Measurements from ENCODE around the gene SH2B3. TPM values are rescaled to one million over a fixed set of nuclear protein-coding genes. Genes with fewer than 3 reads are reported as not detected.

Gene SH2B3
- total RNA-seq, 1 experiment from 2014 or later: 40.3 TPM

GRCh38 chr12:111393700-111394300, 11.9 kb upstream of the SH2B3 start:
- H3K18ac ChIP-seq (ENCODE audit: insufficient read length, low read depth, low read length): no peak overlapping the region
- no peaks in the 10 kb centered on the region for H3K27me3 ChIP-seq (ENCODE audit: insufficient read depth, low read length)
- H3T11ph ChIP-seq (ENCODE audit: low read length): no peak overlapping the region
- no peaks in the 10 kb centered on the region for H3K79me1 ChIP-seq (ENCODE audit: insufficient read depth, low read depth, low read length, poor library complexity, severe bottlenecking)
- H2BK20ac ChIP-seq (ENCODE audit: low read depth, low read length, poor library complexity, severe bottlenecking): no peak overlapping the region
- WGBS (ENCODE audit: extremely low coverage, insufficient read length, low lambda C conversion rate): no CpG with 5 or more reads among the region's 8 CpGs
- no peak overlapping the region for H2BK5ac ChIP-seq (ENCODE audit: insufficient read length, low read length)
- Mint-ChIP-seq H3K27me3 (ENCODE audit: low read depth) (peaks cover 1% of the 10 kb centered on the region; the same call in 1 of the 2 replicates), H3K9me3 (no peaks in the 10 kb centered on the region), H3K4me1 (peaks cover 0 to 2% of the 10 kb centered on the region in 2 experiments; a peak in 1 of 4 replicates), H3K27ac (0 out of 7 replicates have a peak overlapping the region, but pooled peaks of 1 of the 3 experiments have one; percentile 61), H3K36me3 (ENCODE audit: insufficient read depth in 1 of 3, low read depth in 3 of 3) (no peaks in the 10 kb centered on the region), H3K4me3 (no peak overlapping the region)
- TF ChIP-seq CTCF (conservative IDR thresholded peaks at IDR 0.05): no peak
- no peaks in the 10 kb centered on the region for H3K79me2 ChIP-seq (ENCODE audit: insufficient read depth, low read length)
- no peak overlapping the region for H4K91ac ChIP-seq (ENCODE audit: insufficient read length, low read depth, low read length)
- H2BK12ac ChIP-seq (ENCODE audit: insufficient read length, low read depth, low read length): no peak overlapping the region
- H2AK5ac ChIP-seq (ENCODE audit: insufficient read length, low read length): no peak overlapping the region
- H4K5ac ChIP-seq (ENCODE audit: insufficient read length, low read depth, low read length): no peak overlapping the region
- no peak overlapping the region for H3K14ac ChIP-seq (ENCODE audit: insufficient read depth, low read length)
- no peak overlapping the region for H3K23ac ChIP-seq (ENCODE audit: insufficient read length, low read depth, low read length)
- no peak overlapping the region for H4K8ac ChIP-seq (replicated peaks; ENCODE audit: insufficient read length, low read depth, low read length)
- no peak overlapping the region for H3K4me2 ChIP-seq (ENCODE audit: insufficient read depth, insufficient read length, low read length)
- no peak for DNase-seq
- H3K4ac ChIP-seq (ENCODE audit: low read depth, low read length): no peak overlapping the region
- no peak overlapping the region for H2BK120ac ChIP-seq (ENCODE audit: low read depth, low read length, poor library complexity, severe bottlenecking)
- H3K4me1 ChIP-seq (ENCODE audit: insufficient read depth, low read length): no peaks in the 10 kb centered on the region
- H2BK15ac ChIP-seq (ENCODE audit: low read depth, low read length): no peak overlapping the region
- no peaks in the 10 kb centered on the region for H3K9me3 ChIP-seq (ENCODE audit: control insufficient read depth, low read depth, low read length)
- H3K27ac ChIP-seq (ENCODE audit: insufficient read length, low read depth, low read length): no peak overlapping the region
- H3K23me2 ChIP-seq (ENCODE audit: insufficient read length, low read depth, low read length, poor library complexity, severe bottlenecking): no peaks in the 10 kb centered on the region
- no peaks in the 10 kb centered on the region for H4K20me1 ChIP-seq (ENCODE audit: control insufficient read depth, insufficient read depth, insufficient read length)
- H2AFZ ChIP-seq (ENCODE audit: low read length): no peak overlapping the region
- no peak overlapping the region for H3K56ac ChIP-seq (ENCODE audit: insufficient read length, low read depth, low read length)
- H3K9ac ChIP-seq (ENCODE audit: extremely low read depth, insufficient read length, low read length): no peak overlapping the region

Measured in H9 (cell line).